BLaER1 treated with 17β-estradiol and CSF1 and Interleukin-3, amounts not matched to agents 10 nM and 100 nM (cell line): ENCODE measurements around the gene PTTG2.

Experiments used
- H3K27ac ChIP-seq, 11 experiments: shearing (Covaris generic); formaldehyde crosslinking; 2 replicates each; pipeline ENCODE4 v1.8.1; 2022
- H3K27me3 ChIP-seq, 11 experiments: shearing (Covaris generic); formaldehyde crosslinking; 2 replicates each; pipeline ENCODE4 v1.8.1; 2022
- H3K36me3 ChIP-seq, 11 experiments: shearing (Covaris generic); formaldehyde crosslinking; 2 replicates each; pipeline ENCODE4 v1.8.1; 2022
- H3K4me1 ChIP-seq, 10 experiments: shearing (Covaris generic); formaldehyde crosslinking; 2 replicates each; pipeline ENCODE4 v1.8.1; 2022
- H3K4me2 ChIP-seq, 11 experiments: shearing (Covaris generic); formaldehyde crosslinking; 2 replicates each; pipeline ENCODE4 v1.8.1; 2022
- H3K4me3 ChIP-seq, 10 experiments: shearing (Covaris generic); formaldehyde crosslinking; 2 replicates each; pipeline ENCODE4 v1.8.1; 2022
- H3K9ac ChIP-seq, 11 experiments: shearing (Covaris generic); formaldehyde crosslinking; 2 replicates each; pipeline ENCODE4 v1.8.1; 2022
- H3K9me3 ChIP-seq, 11 experiments: shearing (Covaris generic); formaldehyde crosslinking; replicated peaks in 1 of 11; 2 replicates each; pipeline ENCODE4 v1.8.1; 2022
- H4K20me1 ChIP-seq, 11 experiments: shearing (Covaris generic); formaldehyde crosslinking; 2 replicates each; pipeline ENCODE4 v1.8.1; 2022
- Cebpa-rat ChIP-seq, 11 experiments: shearing (Covaris generic); IDR thresholded peaks; 2 replicates each; pipeline ENCODE4 v1.8.1; 2022

The PTTG2 gene

GRCh38 chr4:37949636-37950426 is 10.4 kb upstream of the PTTG2 start:
- peaks cover 0 to 16% (median 4%) of the 10 kb centered on the region in 11 experiments; a peak in 6 of 22 replicates for H3K9me3 ChIP-seq
- no peak overlapping the region for H3K4me2 ChIP-seq
- no peak for TF ChIP-seq Cebpa-rat (IDR thresholded peaks at IDR 0.05)
- peaks cover 0 to 50% (median 17%) of the 10 kb centered on the region in 11 experiments; a peak in 15 of 22 replicates for H3K36me3 ChIP-seq
- no peak overlapping the region for H3K27ac ChIP-seq
- no peak overlapping the region for H3K4me3 ChIP-seq
- no peaks in the 10 kb centered on the region for H3K27me3 ChIP-seq
- H3K9ac ChIP-seq = no peak overlapping the region
- H4K20me1 ChIP-seq = no peaks in the 10 kb centered on the region
- H3K4me1 ChIP-seq = peaks cover 15 to 74% (median 32%) of the 10 kb centered on the region in 10 experiments

GRCh38 chr4:37951461-37952352 is 8.5 kb upstream of the PTTG2 start:
- Histone ChIP-seq H3K27me3 (no peaks in the 10 kb centered on the region), H3K27ac (peak overlapping the region in 3 of 11 experiments; percentile 32 to 42 (median 41); a peak in 5 of 22 replicates), H3K36me3 (peaks cover 0 to 47% (median 19%) of the 10 kb centered on the region in 11 experiments; a peak in 16 of 22 replicates), H4K20me1 (no peaks in the 10 kb centered on the region), H3K4me3 (no peak overlapping the region; a peak in 1 of 20 replicates), H3K9ac (peak overlapping the region in 3 of 11 experiments; percentile 6 to 44 (median 19); a peak in 2 of 22 replicates), H3K4me1 (peaks cover 9 to 67% (median 24%) of the 10 kb centered on the region in 10 experiments), H3K4me2 (peak overlapping the region in 4 of 11 experiments; percentile 18 to 81 (median 36); a peak in 6 of 22 replicates), H3K9me3 (peaks cover 0 to 16% (median 4%) of the 10 kb centered on the region in 11 experiments; a peak in 6 of 22 replicates)
- TF ChIP-seq Cebpa-rat (IDR thresholded peaks at IDR 0.05) = no peak

- peaks cover 0 to 13% (median 3%) of the 10 kb centered on the region in 11 experiments; a peak in 5 of 22 replicates for H3K9me3 ChIP-seq
- no peaks in the 10 kb centered on the region for H3K27me3 ChIP-seq
- H3K36me3 ChIP-seq = peaks cover 0 to 32% (median 19%) of the 10 kb centered on the region in 11 experiments; a peak in 16 of 22 replicates
- H3K4me2 ChIP-seq = no peak overlapping the region
- TF ChIP-seq Cebpa-rat (IDR thresholded peaks at IDR 0.05) = no peak
- H3K27ac ChIP-seq = no peak overlapping the region
- no peaks in the 10 kb centered on the region for H4K20me1 ChIP-seq
- no peak overlapping the region for H3K4me3 ChIP-seq
- peaks cover 3 to 54% (median 14%) of the 10 kb centered on the region in 10 experiments; a peak in 19 of 20 replicates for H3K4me1 ChIP-seq
- no peak overlapping the region for H3K9ac ChIP-seq
Measured at GRCh38 chr4:37953156-37953555, 7.0 kb upstream of the PTTG2 start.

GRCh38 chr4:37953620-37954293 is 6.4 kb upstream of the PTTG2 start:
- no peak for TF ChIP-seq Cebpa-rat (IDR thresholded peaks at IDR 0.05)
- H3K36me3 ChIP-seq = peaks cover 0 to 30% (median 19%) of the 10 kb centered on the region in 11 experiments; a peak in 16 of 22 replicates
- no peaks in the 10 kb centered on the region for H3K27me3 ChIP-seq
- no peak overlapping the region for H3K4me3 ChIP-seq
- H3K9me3 ChIP-seq = peaks cover 0 to 11% (median 0%) of the 10 kb centered on the region in 11 experiments; a peak in 1 of 22 replicates
- H3K4me2 ChIP-seq = peak overlapping the region in 2 of 11 experiments; percentile 21 to 22; a peak in 2 of 22 replicates
- H3K9ac ChIP-seq = no peak overlapping the region
- peaks cover 0 to 50% (median 8%) of the 10 kb centered on the region in 10 experiments; a peak in 14 of 20 replicates for H3K4me1 ChIP-seq
- H3K27ac ChIP-seq = no peak overlapping the region
- no peaks in the 10 kb centered on the region for H4K20me1 ChIP-seq

GRCh38 chr4:37956941-37957340 is 3.3 kb upstream of the PTTG2 start:
- H4K20me1 ChIP-seq = no peaks in the 10 kb centered on the region
- H3K36me3 ChIP-seq = peaks cover 0 to 25% (median 11%) of the 10 kb centered on the region in 11 experiments; a peak in 13 of 22 replicates
- H3K9ac ChIP-seq = no peak overlapping the region
- no peak overlapping the region for H3K27ac ChIP-seq
- no peak for TF ChIP-seq Cebpa-rat (IDR thresholded peaks at IDR 0.05)
- no peak overlapping the region for H3K4me2 ChIP-seq
- no peak overlapping the region for H3K4me3 ChIP-seq
- peaks cover 0 to 3% (median 0%) of the 10 kb centered on the region in 11 experiments; a peak in 1 of 22 replicates for H3K9me3 ChIP-seq
- H3K27me3 ChIP-seq = no peaks in the 10 kb centered on the region
- H3K4me1 ChIP-seq = peaks cover 0 to 28% (median 0%) of the 10 kb centered on the region in 10 experiments; a peak in 6 of 20 replicates

GRCh38 chr4:37958932-37959331 is 1.3 kb upstream of the PTTG2 start:
- Histone ChIP-seq H3K27ac (no peak overlapping the region), H3K36me3 (peaks cover 0 to 10% (median 0%) of the 10 kb centered on the region in 11 experiments; a peak in 4 of 22 replicates), H3K9ac (no peak overlapping the region), H3K9me3 (no peaks in the 10 kb centered on the region), H3K4me3 (no peak overlapping the region), H3K27me3 (no peaks in the 10 kb centered on the region), H3K4me2 (no peak overlapping the region), H3K4me1 (peaks cover 0 to 17% (median 3%) of the 10 kb centered on the region in 10 experiments; a peak in 12 of 20 replicates), H4K20me1 (no peaks in the 10 kb centered on the region)
- no peak for TF ChIP-seq Cebpa-rat (IDR thresholded peaks at IDR 0.05)

- no peaks in the 10 kb centered on the region for H4K20me1 ChIP-seq
- H3K36me3 ChIP-seq = peaks cover 0 to 8% (median 0%) of the 10 kb centered on the region in 11 experiments; a peak in 1 of 22 replicates
- no peaks in the 10 kb centered on the region for H3K9me3 ChIP-seq
- H3K27me3 ChIP-seq = no peaks in the 10 kb centered on the region
- no peak overlapping the region for H3K4me2 ChIP-seq
- no peak overlapping the region for H3K9ac ChIP-seq
- no peak overlapping the region for H3K4me3 ChIP-seq
- peaks cover 0 to 17% (median 14%) of the 10 kb centered on the region in 10 experiments; a peak in 12 of 20 replicates for H3K4me1 ChIP-seq
- H3K27ac ChIP-seq = no peak overlapping the region
- TF ChIP-seq Cebpa-rat (IDR thresholded peaks at IDR 0.05) = no peak
Measured at GRCh38 chr4:37960679-37961450, 667 bp downstream of the PTTG2 start.
